RWPE1 (cell line): ENCODE data around the gene MYO15A.

ENCODE experiments used
- CTCF ChIA-PET: fragments of 350-600 bp; sonication (Branson Sonifier 250); formaldehyde crosslinking; extraction: SDS; loops from one replicate; lab custom pipeline; 2021; lab: Yijun Ruan, JAX
- POLR2A ChIA-PET: fragments of 400-600 bp; formaldehyde crosslinking; extraction: SDS; loops from one replicate; lab custom pipeline; 2020; ENCODE audit warnings: antibody characterized with exemption; ENCODE audit not compliant: low non-redundant PET; lab: Yijun Ruan, JAX
- DNase-seq: peaks from one replicate; pipeline ENCODE4 v3.0.0; 2012; ENCODE audit warnings: low spot score
- H3K27ac ChIP-seq: fragments of 450-650 bp; 2 replicates; pipeline ENCODE4 v1.5.1; 2017
- TF ChIP-seq, protein P1 (sequence below): fragments of 450-650 bp; conservative IDR thresholded peaks from 2 replicates; pipeline ENCODE4 v1.5.1; 2017; ENCODE audit warnings: low read depth, mild to moderate bottlenecking

The MYO15A gene

DNA sequence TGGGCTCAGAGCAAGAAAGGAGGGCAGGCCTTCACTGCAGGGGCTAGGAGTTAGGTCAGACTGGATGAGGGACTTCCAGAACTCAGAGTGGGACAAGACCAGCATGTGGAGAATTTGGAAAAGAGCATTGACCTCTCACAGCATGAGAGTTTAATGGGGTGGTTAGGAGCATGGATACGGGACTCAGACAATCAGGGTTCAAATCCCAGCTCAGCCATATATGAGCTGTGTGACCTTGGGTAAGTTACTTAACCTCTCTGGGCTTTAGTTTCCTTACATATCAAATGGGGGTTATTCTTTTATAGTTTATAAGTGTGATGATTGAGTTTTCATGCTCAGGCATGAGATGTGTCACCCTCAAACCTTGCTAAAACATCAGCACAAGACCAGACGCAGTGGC, 37.7 kb downstream of the MYO15A start:
- DNase-seq: no peak
- POLR2A ChIA-PET: no interaction called here
- CTCF ChIA-PET: interaction anchor here (0.7 kb wide), 2 partner anchors 25 to 45 kb away, joined by 3 to 4 read pairs; no protein-coding TSS in a partner anchor
- H3K27ac ChIP-seq: no peak overlapping the region
- TF ChIP-seq, protein P1, sequence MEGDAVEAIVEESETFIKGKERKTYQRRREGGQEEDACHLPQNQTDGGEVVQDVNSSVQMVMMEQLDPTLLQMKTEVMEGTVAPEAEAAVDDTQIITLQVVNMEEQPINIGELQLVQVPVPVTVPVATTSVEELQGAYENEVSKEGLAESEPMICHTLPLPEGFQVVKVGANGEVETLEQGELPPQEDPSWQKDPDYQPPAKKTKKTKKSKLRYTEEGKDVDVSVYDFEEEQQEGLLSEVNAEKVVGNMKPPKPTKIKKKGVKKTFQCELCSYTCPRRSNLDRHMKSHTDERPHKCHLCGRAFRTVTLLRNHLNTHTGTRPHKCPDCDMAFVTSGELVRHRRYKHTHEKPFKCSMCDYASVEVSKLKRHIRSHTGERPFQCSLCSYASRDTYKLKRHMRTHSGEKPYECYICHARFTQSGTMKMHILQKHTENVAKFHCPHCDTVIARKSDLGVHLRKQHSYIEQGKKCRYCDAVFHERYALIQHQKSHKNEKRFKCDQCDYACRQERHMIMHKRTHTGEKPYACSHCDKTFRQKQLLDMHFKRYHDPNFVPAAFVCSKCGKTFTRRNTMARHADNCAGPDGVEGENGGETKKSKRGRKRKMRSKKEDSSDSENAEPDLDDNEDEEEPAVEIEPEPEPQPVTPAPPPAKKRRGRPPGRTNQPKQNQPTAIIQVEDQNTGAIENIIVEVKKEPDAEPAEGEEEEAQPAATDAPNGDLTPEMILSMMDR: no peak

DNA sequence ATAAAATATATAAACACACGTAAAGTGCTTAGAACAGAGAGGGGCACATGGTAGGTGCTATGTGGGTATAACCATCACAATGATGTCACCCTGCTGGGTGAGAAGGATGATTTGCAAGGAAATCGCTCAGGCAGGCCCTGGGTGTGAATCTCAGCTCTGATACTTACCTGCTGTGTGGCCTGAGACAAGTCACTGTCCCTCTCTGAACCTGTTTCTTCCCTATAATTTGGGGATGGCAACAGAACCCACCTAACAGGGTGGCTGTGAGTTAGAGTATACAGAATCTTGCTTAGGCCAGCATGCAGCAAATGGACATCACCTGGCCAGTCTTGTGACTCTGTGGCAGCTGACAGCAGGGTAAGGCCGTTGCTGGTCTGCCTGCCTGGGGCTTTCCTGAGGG, 38.4 kb downstream of the MYO15A start:
- DNase-seq: no peak
- POLR2A ChIA-PET: no interaction called here
- CTCF ChIA-PET: interaction anchor here (0.7 kb wide), 1 partner anchor 47 kb away, joined by 3 read pairs; no protein-coding TSS in a partner anchor
- 0 out of 2 replicates have a peak overlapping the region, but pooled peaks have one; percentile 1 for H3K27ac ChIP-seq
- TF ChIP-seq, protein P1: no peak

DNA sequence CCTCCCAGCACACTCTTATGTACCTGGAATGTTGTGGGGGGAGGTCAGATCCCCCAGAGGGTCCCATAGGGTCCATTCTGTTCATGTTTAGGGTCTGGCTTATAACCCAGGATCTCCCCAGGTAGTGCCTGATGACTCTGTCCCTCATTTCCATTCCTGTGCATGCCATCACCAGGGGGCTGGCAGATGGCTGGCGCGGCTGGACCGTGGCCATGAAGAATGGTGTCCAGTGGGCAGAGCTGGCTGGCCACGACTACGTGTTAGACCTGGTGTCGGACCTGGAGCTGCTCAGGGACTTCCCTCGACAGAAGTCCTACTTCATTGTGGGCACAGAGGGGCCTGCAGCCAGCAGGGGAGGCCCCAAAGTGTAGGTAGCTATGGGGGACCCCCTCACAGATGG, 40.0 kb downstream of the MYO15A start:
- no peak overlapping the region for H3K27ac ChIP-seq
- TF ChIP-seq, protein P1: no peak
- no peak for DNase-seq
- ChIA-PET POLR2A (no interaction called here), CTCF (interaction anchor here (0.6 kb wide), 1 partner anchor 87 kb away, joined by 6 read pairs; no protein-coding TSS in a partner anchor)

DNA sequence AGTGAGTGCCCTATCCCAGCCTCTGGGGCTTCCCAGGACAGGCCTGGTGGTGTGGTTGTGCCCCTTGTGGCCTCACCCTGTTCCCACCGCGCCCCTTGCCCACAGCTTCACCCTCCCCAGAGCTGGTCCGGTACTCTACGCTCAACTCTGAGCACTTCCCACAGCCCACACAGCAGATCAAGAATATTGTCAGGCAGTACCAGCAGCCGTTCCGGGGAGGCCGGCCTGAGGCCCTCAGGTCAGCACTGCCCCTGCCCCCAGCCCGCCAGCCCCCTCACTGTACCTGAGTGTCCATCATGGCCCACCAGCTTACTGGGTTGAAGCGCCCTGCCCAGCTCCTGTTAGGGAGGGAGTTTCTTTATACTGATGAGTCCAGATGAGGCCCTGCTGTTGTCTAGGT, 42.7 kb downstream of the MYO15A start:
- POLR2A ChIA-PET: interaction anchor here (0.6 kb wide), 1 partner anchor 32 kb away, joined by 3 read pairs; the partner anchor contains the start of gene ALKBH5
- CTCF ChIA-PET: no interaction called here

DNA sequence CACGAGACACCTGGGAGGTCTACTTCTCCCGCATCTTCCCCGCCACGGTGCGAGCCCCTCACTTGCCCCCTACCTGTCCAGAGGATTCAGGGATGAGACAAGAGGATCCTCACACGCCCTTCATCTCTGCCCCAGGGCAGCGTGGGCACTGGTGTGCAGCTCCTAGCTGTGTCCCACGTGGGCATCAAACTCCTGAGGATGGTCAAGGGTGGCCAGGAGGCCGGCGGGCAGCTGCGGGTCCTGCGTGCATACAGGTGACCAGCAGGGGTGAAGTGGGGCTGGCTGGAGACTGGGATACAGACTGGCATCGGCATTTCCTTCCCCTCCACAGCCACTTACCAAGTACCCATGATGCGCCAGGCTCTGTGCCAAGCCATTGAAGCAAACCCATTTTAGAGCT, 46.6 kb downstream of the MYO15A start:
- H3K27ac ChIP-seq: peak overlapping the region; percentile 67
- ChIA-PET POLR2A (no interaction called here), CTCF (interaction anchor here (0.7 kb wide), 1 partner anchor 11 kb away, joined by 3 read pairs; no protein-coding TSS in a partner anchor)
- TF ChIP-seq, protein P1: no peak
- DNase-seq: no peak

More for the DNA sequence above, 42.7 kb downstream of the MYO15A start:
- TF ChIP-seq, protein P1: no peak
- H3K27ac ChIP-seq: no peak overlapping the region
- no peak for DNase-seq

DNA sequence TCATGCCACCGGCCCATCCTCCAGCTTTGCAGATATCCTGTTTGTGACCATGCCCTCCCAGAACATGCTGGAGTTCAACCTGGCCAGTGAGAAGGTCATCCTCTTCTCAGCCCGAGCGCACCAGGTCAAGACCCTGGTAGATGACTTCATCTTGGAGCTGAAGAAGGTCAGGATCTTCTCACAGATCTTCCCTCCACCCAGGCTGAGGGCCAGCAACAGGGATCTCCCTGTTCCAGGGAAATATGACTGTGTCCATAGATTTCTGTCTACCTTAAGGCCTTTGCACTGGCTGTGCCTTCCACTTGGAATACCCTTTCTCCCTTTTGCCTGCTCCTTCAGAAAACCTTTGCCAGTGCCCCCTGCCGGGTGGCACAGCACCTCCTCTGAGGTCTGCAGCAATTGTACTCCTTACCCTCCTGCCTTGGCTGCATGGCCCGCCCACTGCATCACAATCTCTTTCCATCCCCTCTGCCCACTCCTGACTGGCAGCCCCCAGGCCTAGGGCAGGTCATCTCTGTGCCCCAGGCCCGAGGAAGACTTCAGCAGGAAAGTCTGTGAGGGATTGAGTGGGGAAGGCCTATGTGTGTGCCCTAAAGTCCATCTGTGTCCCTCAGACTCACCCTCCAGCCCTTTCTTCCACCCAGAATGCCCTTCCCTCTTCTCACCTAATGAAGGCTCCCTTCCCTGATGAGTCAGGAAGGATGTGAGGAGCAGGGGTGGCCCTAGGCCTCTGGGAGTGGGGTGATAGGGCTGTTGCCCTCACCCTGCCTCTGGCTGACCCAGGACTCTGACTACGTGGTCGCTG, 47.8 kb downstream of the MYO15A start:
- H3K27ac ChIP-seq: peak overlapping the region; percentile 67
- TF ChIP-seq, protein P1: no peak
- POLR2A ChIA-PET: no interaction called here
- CTCF ChIA-PET: interaction anchor here (0.6 kb wide), 1 partner anchor 110 kb away, joined by 3 read pairs; no protein-coding TSS in a partner anchor
- DNase-seq: no peak
